DOHH2 (cell line): Measurements from ENCODE around the gene PAEP.

Source experiments
- CTCF ChIP-seq: fragments of 200-600 bp; sonication (generic); IDR thresholded peaks from one replicate; pipeline ENCODE4 v1.5.1; 2014; ENCODE audit warnings: antibody characterized with exemption, mild to moderate bottlenecking, low read depth, low read length; ENCODE audit not compliant: poor library complexity, severe bottlenecking
- EZH2phosphoT487 ChIP-seq: fragments of 200-600 bp; sonication (generic); IDR thresholded peaks from 2 replicates; pipeline ENCODE4 v1.6.1; 2017; ENCODE audit warnings: borderline replicate concordance, mild to moderate bottlenecking, antibody characterized with exemption, low read length, moderate library complexity, mixed read lengths

DNA sequence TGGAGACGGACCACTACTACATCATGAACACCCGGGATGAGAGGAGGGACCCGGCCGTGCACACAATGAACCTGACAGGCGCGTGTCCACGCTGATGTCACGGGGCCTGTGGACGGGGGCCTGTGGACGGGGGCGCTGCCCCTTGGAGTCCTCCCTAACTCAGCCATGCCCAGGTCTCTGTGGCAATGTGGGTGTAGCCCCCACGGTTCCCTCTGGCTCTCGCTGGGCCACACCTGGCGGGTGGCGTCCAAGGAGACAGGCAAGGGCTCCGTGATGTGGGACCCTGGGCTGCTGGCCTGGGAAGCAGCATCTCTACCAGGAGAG is 22.1 kb downstream of the PAEP start:
- TF ChIP-seq CTCF (no peak), EZH2phosphoT487 (no peak)
